Omental fat pad (tissue), 4 donors: Measurements from ENCODE around the gene DEGS2. TPM values are rescaled to one million over a fixed set of nuclear protein-coding genes. Genes with fewer than 3 reads are reported as not detected.

Source experiments
- ATAC-seq: fragments of 150-250 bp; one replicate; pipeline ENCODE4 v1.9.1; 2016; ENCODE audit warnings: mild to moderate bottlenecking, moderate library complexity; ENCODE audit not compliant: low FRiP score
- DNase-seq: peaks from one replicate; pipeline ENCODE4 v3.0.0-alpha.2; 2019; ENCODE audit warnings: low spot score
- CTCF ChIP-seq, 3 donors: fragments of 450-650 bp; IDR thresholded peaks; one replicate each; pipeline ENCODE4 v1.5.1; 2016 to 2017; ENCODE audit warnings: antibody characterized with exemption in 3 of 3, mild to moderate bottlenecking in 3 of 3, moderate library complexity in 2 of 3
- total RNA-seq, 4 donors: library from RNA; depleted of rRNA; stranded (reverse); fragments of >200 nt; gene quantifications; one replicate each; pipeline ENCODE4 v1.1.0, GENCODE V29; 2016

DEGS2 gene
- total RNA-seq, 4 donors from 2014 or later: 0.19 to 0.79 (median 0.19) TPM; not detected in 1

GRCh38 chr14:100121643-100122480, 37.6 kb downstream of the DEGS2 start:
- TF ChIP-seq CTCF (IDR thresholded peaks at IDR 0.05): no peak
- ATAC-seq: no peak
- DNase-seq: no peak

DNA sequence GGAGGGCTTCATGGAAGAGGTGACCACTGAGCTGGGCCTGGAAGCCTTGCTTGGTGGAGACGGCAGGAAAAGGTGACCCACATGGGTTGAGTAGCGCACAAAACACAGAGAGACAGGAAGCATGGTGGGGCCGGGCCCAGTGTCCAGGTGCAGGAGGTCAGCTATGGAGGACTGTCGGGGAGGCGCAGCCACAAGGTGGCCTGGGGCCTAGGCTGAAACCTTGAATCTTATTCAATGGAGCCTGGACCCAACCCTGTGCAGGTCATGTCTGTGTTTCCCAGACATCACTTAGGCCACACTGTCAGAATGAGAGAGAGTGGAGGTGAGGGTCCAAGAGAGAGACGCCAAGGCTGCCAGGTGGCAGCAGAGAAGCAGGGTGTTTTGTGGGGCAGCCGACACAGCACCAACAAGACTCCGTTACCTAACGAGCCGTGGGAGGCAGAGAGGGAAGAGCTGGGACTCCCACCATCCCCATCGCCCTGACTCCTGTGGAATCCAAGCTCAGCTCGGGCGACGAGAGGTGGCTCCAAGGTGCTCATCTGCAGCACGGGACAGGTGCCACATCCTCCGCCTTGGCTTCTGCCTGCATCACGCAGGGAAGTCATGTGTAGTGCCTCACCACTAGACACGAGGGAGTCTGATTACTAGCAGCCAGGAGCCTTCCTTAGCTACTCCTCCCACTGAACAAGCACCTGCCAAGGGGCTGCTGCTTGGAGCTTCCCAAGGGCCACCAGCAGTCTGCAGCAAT, 38.7 kb downstream of the DEGS2 start:
- no peak for TF ChIP-seq CTCF (IDR thresholded peaks at IDR 0.05)
- no peak for DNase-seq
- no peak for ATAC-seq

- DNase-seq (no peak), ATAC-seq (no peak)
- no peak for TF ChIP-seq CTCF (IDR thresholded peaks at IDR 0.05)
Measured at GRCh38 chr14:100119251-100119650, 40.2 kb downstream of the DEGS2 start.

GRCh38 chr14:100118396-100119011, 40.9 kb downstream of the DEGS2 start:
- DNase-seq: no peak
- no peak for ATAC-seq

DNA sequence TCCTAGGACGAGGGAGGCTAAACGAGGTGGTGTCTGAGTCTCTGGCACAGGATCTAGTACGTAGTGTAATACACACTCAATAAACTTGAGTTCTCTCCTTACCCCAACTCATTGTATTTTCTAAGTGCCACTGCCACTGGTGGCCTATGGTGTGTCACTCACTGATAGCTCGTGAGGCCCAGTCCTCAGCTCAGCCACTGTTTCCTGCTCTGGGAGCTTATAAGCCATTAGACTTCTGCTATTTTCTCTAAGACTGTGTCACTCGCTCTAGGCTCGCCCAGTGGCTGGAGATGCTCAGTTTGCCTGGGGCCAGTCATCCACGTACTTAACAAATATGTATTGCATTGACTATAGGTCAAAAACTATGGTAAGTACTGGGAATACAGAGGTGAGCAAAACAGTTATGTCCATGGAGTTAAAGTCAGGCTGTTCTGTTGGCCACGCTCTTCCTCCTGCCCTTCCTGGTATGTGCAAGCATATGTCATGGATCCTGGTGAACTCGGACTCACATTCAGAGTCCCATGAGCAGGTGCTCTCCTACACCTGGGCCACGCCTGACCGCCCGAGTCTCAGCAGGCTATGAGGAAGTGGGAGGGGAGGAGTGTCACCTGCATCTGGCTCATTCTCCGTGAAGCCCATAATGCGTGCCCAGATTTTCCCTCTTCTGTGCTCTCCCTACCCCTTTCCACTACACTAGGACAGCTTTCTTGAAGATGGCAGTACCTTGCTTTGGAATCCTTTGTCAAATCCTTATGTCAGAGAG, 41.6 kb downstream of the DEGS2 start:
- TF ChIP-seq CTCF (IDR thresholded peaks at IDR 0.05): no peak
- DNase-seq: no peak
- no peak for ATAC-seq

More at GRCh38 chr14:100118396-100119011, 40.9 kb downstream of the DEGS2 start:
- no peak for TF ChIP-seq CTCF (IDR thresholded peaks at IDR 0.05)

- TF ChIP-seq CTCF (IDR thresholded peaks at IDR 0.05): no peak
- ATAC-seq: no peak
- no peak for DNase-seq
Measured at GRCh38 chr14:100117026-100117425, 42.4 kb downstream of the DEGS2 start.
